Loucy (cell line): ENCODE data around the gene GUCA2A.

Experiments
- H2AFZ ChIP-seq: fragments of 200-600 bp; sonication (generic); 2 replicates; pipeline ENCODE4 v1.6.0; 2016; ENCODE audit warnings: antibody characterized with exemption, mild to moderate bottlenecking, low read length, moderate library complexity
- H3F3A ChIP-seq: fragments of 200-600 bp; 2 replicates; pipeline ENCODE4 v1.6.0; 2016; ENCODE audit warnings: antibody characterized with exemption, low read depth, mild to moderate bottlenecking
- H3K27me3 ChIP-seq: fragments of 200-600 bp; sonication (generic); 2 replicates; pipeline ENCODE4 v1.6.1; 2014; ENCODE audit warnings: low read length, mild to moderate bottlenecking; ENCODE audit not compliant: insufficient read depth, poor library complexity, severe bottlenecking
- H3K36me3 ChIP-seq: fragments of 200-600 bp; sonication (generic); 2 replicates; pipeline ENCODE4 v1.6.1; 2016; ENCODE audit warnings: low read length; ENCODE audit not compliant: insufficient read depth
- H3K4me1 ChIP-seq: fragments of 200-600 bp; sonication (generic); 2 replicates; pipeline ENCODE4 v1.5.1; 2014; ENCODE audit warnings: low read length, mild to moderate bottlenecking; ENCODE audit not compliant: insufficient read depth, poor library complexity, severe bottlenecking
- H3K4me2 ChIP-seq: fragments of 200-600 bp; sonication (generic); 2 replicates; pipeline ENCODE4 v1.6.0; 2014; ENCODE audit warnings: antibody characterized with exemption, low read length, low read depth, mild to moderate bottlenecking; ENCODE audit not compliant: poor library complexity, severe bottlenecking
- H3K4me3 ChIP-seq: fragments of 200-600 bp; sonication (generic); 2 replicates; pipeline ENCODE4 v1.5.1; 2014; ENCODE audit warnings: low read length, mild to moderate bottlenecking, mixed read lengths; ENCODE audit not compliant: poor library complexity, severe bottlenecking
- H3K79me2 ChIP-seq: fragments of 200-600 bp; sonication (generic); 2 replicates; pipeline ENCODE4 v1.6.1; 2014; ENCODE audit warnings: low read length; ENCODE audit not compliant: insufficient read depth
- H3K9ac ChIP-seq: fragments of 200-600 bp; sonication (generic); 2 replicates; pipeline ENCODE4 v1.6.0; 2014; ENCODE audit warnings: mild to moderate bottlenecking, low read depth, low read length, moderate library complexity; ENCODE audit not compliant: poor library complexity, severe bottlenecking
- H3K9me2 ChIP-seq: fragments of 200-600 bp; sonication (generic); replicated peaks from 2 replicates; pipeline ENCODE4 v1.6.1; 2016; ENCODE audit warnings: low read depth, low read length, mixed read lengths
- H3K9me3 ChIP-seq: fragments of 200-600 bp; sonication (generic); 2 replicates; pipeline ENCODE4 v1.6.1; 2014; ENCODE audit warnings: mild to moderate bottlenecking, antibody characterized with exemption, low read length, low read depth; ENCODE audit not compliant: insufficient read depth
- H4K20me1 ChIP-seq: fragments of 200-600 bp; sonication (generic); 2 replicates; pipeline ENCODE4 v1.6.0; 2014; ENCODE audit warnings: antibody characterized with exemption, low read length, mild to moderate bottlenecking; ENCODE audit not compliant: insufficient read depth, poor library complexity, severe bottlenecking
- EZH2phosphoT487 ChIP-seq: fragments of 200-600 bp; IDR thresholded peaks from 2 replicates; pipeline ENCODE4 v1.6.1; 2018; ENCODE audit warnings: antibody characterized with exemption, mild to moderate bottlenecking, moderate library complexity, borderline replicate concordance
- TF ChIP-seq, protein P1 (sequence below): fragments of 200-600 bp; sonication (generic); conservative IDR thresholded peaks from 2 replicates; pipeline ENCODE4 v1.5.1; 2014; ENCODE audit warnings: mild to moderate bottlenecking, antibody characterized with exemption, low read length

Gene GUCA2A

DNA sequence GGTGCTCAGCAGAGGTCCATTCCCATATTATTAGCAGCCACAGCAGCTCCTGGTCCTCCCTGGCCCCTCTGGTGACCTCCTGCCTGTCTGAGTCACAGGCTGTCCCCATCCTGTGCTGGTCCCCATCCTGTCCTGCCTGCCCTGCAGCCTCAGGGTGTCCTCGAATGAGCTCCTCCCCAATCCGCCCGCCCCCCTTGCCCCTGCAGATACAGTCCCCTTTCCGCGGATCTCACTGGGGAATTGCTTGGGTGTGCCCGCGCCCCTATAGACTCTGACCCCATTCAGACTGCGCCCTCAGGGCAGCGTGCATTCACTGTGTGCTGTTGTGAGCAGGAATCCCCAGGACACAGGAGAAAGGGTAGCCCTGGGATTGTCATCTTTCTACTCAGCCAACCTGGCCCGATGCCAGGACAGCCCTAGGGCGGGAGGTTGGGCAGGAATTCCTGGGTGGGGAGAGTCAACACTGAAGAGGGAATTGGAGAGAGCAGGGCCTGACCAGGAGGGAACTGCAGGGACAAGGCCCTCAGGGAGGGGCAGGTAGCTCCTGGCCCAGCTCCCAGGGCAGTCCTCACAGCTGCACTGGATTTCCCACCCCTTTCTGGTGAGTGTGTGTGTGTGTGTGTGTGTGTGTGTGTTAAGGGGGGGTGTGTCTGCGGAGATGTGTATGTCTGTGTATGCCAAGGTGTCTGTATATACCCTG, 1.1 kb upstream of the GUCA2A start:
- Histone ChIP-seq H3K9me3 (0 out of 2 replicates have a peak, but pooled peaks cover 5% of the 10 kb centered on the region), H2AFZ (no peak overlapping the region), H3F3A (no peaks in the 10 kb centered on the region), H3K79me2 (no peaks in the 10 kb centered on the region), H3K4me1 (peaks cover 10% of the 10 kb centered on the region), H3K9ac (no peak overlapping the region), H3K4me3 (no peak overlapping the region), H3K36me3 (no peaks in the 10 kb centered on the region), H4K20me1 (no peaks in the 10 kb centered on the region), H3K9me2 (no peaks in the 10 kb centered on the region), H3K4me2 (no peak overlapping the region), H3K27me3 (no peaks in the 10 kb centered on the region)
- TF ChIP-seq, protein P1, sequence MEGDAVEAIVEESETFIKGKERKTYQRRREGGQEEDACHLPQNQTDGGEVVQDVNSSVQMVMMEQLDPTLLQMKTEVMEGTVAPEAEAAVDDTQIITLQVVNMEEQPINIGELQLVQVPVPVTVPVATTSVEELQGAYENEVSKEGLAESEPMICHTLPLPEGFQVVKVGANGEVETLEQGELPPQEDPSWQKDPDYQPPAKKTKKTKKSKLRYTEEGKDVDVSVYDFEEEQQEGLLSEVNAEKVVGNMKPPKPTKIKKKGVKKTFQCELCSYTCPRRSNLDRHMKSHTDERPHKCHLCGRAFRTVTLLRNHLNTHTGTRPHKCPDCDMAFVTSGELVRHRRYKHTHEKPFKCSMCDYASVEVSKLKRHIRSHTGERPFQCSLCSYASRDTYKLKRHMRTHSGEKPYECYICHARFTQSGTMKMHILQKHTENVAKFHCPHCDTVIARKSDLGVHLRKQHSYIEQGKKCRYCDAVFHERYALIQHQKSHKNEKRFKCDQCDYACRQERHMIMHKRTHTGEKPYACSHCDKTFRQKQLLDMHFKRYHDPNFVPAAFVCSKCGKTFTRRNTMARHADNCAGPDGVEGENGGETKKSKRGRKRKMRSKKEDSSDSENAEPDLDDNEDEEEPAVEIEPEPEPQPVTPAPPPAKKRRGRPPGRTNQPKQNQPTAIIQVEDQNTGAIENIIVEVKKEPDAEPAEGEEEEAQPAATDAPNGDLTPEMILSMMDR = no peak
- no peak for TF ChIP-seq EZH2phosphoT487

DNA sequence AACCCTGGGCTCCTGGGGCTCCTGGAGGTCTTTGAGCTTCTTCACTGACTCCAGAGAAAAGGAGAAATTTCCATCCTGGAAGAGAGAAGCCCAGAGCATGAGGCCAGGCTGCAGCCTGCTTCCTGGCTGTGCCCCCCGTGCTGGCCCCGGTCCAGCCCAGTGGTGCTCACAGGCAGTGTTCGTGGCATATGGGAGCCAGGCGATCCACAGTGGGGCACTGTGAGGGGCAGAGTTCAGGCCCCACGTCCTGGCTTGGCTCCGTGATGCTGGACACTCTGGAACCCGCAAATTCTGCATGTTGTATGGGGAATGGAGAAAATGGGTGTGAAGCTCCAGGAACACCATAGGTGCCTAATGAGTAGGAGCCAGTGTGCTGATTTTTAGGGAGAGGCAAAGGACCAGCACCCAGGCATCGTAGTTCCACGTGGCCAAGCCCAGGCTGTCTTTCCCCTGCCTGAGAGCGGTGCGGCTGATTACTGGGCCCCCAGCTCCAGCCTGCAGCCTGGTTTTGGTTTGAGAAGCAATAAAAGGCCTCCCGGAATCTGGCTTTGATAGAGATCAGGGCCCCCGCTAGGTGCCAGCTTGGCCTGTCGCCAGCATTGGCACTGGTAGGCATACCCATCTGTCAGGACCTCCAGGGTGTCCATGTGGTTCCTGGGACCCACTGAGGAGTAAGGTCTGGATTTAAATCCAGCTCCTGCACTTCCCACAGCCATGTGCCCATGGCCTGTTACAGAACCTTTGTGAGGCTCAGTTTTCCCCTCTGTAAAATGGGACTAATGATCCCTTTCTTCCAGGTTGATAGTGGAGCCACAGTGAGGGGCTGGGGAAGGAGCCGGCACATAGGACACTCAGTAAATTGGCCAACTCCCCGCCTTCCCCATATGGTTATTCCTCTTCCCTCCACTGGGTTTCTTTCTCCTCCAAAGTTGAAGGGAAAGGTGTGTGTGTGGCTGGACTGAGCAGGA, 725 bp downstream of the GUCA2A start:
- Histone ChIP-seq H3K9ac (no peak overlapping the region), H3F3A (no peaks in the 10 kb centered on the region), H4K20me1 (no peaks in the 10 kb centered on the region), H3K4me2 (no peak overlapping the region), H3K79me2 (no peaks in the 10 kb centered on the region), H2AFZ (no peak overlapping the region), H3K9me2 (no peaks in the 10 kb centered on the region), H3K4me1 (peaks cover 10% of the 10 kb centered on the region), H3K36me3 (no peaks in the 10 kb centered on the region), H3K27me3 (no peaks in the 10 kb centered on the region), H3K4me3 (no peak overlapping the region), H3K9me3 (0 out of 2 replicates have a peak, but pooled peaks cover 6% of the 10 kb centered on the region)
- no peak for TF ChIP-seq EZH2phosphoT487
- TF ChIP-seq, protein P1 = no peak

DNA sequence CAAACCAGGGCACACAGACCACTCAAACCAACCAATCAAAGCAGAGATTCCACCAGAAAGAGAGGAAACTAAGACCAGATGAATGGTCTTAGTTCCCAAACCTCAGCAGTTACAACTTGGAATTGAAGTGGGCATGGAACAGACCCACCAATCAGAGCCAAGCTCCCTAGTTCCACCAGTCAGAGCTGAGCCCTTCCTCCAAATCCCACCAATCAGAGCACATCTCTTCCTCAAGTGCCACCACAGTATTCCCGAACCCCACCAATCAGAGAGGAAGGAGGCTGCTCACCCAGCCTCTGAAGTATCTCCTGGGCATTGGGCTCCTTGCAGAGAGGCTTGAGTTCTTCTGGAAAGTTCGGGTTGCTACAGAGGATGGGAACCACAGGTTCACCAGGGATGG, 1.4 kb downstream of the GUCA2A start:
- Histone ChIP-seq H2AFZ (no peak overlapping the region), H3F3A (no peaks in the 10 kb centered on the region), H3K9me3 (0 out of 2 replicates have a peak, but pooled peaks cover 6% of the 10 kb centered on the region), H3K9ac (no peak overlapping the region), H3K27me3 (no peaks in the 10 kb centered on the region), H3K4me2 (no peak overlapping the region), H3K4me3 (no peak overlapping the region), H3K4me1 (peaks cover 10% of the 10 kb centered on the region), H3K36me3 (no peaks in the 10 kb centered on the region), H4K20me1 (no peaks in the 10 kb centered on the region), H3K9me2 (no peaks in the 10 kb centered on the region), H3K79me2 (no peaks in the 10 kb centered on the region)
- TF ChIP-seq, protein P1 = no peak
- TF ChIP-seq EZH2phosphoT487 = no peak
